NCI-H146 treated with DMSO at 0.1 percent for 48 hours (cell line): ENCODE measurements around the gene NUP160.
A peak's percentile ranks its signal among the peaks of the same experiment; 100 is the strongest.
"Not testable (repeated sequence)": the region's sequence is repeated elsewhere in the genome, so short reads cannot be mapped to it uniquely, and the experiment has no call there.

Experiments
- DNase-seq: peaks from one replicate; lab custom pipeline; 2025; ENCODE audit not compliant: unreplicated experiment; lab: John Stamatoyannopoulos, UW

NUP160 gene, protein sequence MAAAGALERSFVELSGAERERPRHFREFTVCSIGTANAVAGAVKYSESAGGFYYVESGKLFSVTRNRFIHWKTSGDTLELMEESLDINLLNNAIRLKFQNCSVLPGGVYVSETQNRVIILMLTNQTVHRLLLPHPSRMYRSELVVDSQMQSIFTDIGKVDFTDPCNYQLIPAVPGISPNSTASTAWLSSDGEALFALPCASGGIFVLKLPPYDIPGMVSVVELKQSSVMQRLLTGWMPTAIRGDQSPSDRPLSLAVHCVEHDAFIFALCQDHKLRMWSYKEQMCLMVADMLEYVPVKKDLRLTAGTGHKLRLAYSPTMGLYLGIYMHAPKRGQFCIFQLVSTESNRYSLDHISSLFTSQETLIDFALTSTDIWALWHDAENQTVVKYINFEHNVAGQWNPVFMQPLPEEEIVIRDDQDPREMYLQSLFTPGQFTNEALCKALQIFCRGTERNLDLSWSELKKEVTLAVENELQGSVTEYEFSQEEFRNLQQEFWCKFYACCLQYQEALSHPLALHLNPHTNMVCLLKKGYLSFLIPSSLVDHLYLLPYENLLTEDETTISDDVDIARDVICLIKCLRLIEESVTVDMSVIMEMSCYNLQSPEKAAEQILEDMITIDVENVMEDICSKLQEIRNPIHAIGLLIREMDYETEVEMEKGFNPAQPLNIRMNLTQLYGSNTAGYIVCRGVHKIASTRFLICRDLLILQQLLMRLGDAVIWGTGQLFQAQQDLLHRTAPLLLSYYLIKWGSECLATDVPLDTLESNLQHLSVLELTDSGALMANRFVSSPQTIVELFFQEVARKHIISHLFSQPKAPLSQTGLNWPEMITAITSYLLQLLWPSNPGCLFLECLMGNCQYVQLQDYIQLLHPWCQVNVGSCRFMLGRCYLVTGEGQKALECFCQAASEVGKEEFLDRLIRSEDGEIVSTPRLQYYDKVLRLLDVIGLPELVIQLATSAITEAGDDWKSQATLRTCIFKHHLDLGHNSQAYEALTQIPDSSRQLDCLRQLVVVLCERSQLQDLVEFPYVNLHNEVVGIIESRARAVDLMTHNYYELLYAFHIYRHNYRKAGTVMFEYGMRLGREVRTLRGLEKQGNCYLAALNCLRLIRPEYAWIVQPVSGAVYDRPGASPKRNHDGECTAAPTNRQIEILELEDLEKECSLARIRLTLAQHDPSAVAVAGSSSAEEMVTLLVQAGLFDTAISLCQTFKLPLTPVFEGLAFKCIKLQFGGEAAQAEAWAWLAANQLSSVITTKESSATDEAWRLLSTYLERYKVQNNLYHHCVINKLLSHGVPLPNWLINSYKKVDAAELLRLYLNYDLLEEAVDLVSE (N-terminal part only)

DNA sequence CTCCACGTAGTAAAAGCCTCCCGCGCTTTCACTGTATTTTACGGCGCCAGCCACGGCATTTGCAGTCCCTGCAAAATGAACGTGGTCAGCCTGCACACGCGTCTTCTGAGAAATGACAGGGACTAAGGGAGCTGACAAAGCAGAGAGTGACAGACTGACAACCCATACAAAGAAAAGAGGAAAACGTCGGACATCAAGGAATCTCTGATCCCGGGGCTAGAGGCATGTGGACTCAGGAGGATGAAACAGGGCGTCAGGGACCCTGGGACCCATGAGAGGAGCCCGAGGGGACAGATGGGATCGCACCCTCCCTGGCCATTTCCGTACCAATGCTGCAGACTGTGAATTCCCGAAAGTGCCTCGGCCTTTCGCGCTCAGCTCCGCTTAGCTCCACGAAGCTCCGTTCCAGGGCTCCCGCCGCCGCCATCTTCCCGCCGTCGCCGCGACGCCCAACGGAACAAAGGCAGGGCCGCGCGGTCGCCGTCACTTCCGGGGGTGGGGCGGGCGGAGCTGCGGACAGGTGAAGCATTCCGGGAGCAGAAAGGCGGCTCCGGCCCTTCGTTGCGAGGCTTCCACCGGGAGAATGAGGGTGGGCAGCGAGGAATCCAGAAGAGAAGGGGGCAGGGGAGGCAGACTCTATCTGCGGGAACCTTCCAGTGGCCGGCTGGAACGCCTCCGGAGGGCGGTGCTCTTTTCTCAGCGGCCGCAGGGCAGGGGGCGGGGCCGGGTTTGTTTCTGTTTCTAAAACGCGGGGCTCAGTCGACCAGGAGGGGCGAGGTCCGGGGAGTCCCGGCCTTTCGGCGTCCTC lies at the start of gene NUP160:
NUP160 (minus strand) TSS at position 459 of the 808 bp plus-strand sequence; CDS start at position 427, 32 bp downstream.
- DNase-seq: peak; percentile 60

DNA sequence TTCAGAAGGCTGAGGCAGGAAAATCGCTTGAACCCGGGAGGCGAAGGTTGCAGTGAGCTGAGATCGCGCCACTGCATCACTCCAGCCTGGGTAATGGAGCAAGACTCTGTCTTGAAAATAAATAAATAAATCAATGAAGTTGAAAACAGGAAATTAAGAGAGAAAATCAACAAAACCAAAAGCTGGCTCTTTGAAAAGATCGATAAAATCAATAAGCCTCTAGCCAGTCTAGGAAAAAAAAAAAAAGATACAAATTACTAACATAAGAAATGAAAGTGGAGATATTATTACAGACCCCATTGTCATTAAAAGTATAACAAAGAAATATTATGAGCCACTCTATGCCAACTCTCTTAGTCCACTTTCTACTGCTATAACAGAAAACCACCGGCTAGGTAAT lies 48.0 kb upstream of the NUP160 start:
- no peak for DNase-seq

DNA sequence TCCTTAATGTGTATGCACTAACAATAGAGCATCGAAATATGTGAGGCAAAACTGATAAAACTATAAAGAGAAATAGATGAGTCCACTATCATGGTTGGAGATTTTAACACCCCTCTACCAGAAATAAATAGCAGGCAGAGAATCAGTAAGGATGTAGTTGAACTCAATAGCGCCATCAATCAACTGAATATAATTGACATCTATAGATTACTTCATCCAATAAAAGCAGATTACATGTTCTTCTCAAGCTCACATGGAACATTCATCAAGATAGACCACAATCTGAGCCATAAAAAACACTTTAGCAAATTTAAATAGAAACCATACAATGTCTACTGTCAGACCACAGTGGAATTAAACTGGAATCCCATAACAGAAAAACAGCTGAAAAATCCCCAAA lies 46.9 kb upstream of the NUP160 start:
- no peak for DNase-seq

DNA sequence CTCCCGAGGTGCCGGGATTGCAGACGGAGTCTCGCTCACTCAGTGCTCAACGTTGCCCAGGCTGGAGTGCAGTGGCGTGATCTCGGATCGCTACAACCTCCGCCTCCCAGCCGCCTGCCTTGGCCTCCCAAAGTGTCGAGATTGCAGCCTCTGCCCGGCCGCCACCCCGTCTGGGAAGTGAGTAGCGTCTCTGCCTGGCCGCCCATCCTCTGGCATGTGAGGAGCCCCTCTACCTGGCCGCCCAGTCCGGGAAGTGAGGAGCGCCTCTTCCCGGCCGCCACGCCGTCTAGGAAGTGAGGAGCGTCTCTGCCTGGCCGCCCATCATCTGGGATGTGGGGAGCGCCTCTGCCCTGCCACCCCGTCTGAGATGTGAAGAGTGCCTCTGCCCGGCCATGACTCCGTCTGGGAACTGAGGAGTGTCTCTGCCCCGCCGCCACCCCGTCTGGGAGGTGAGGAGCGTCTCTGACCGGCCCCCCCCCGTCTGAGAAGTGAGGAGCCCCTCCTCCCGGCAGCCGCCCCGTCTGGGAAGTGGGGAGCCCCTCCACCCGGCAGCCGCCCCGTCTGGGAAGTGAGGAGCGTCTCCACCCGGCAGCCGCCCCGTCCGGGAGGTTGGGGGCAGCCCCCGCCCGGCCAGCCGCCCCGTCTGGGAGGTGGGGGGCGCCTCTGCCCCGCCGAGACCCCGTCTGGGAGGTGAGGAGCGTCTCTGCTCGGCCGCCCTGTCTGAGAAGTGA lies 44.6 kb upstream of the NUP160 start:
- not testable (repeated sequence) for DNase-seq

DNA sequence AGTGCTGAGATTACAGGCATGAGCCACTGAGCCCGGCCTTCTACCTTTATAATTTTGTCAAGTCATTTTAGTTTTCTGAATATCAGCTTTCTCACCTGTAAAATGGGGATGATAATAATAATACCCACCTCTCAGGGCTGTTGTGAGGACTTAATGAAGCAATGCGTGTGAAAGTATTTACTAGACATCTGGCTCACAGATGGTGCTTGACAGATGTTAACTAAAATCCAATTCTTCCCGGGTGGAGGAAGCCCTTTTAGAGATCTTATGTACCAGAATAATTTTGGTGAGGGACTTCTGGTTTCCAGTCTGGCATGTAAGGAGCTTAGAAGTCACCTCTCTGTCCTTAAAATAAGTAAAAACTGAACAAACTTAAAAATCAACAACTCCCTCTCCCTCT lies 43.7 kb upstream of the NUP160 start:
- no peak for DNase-seq

DNA sequence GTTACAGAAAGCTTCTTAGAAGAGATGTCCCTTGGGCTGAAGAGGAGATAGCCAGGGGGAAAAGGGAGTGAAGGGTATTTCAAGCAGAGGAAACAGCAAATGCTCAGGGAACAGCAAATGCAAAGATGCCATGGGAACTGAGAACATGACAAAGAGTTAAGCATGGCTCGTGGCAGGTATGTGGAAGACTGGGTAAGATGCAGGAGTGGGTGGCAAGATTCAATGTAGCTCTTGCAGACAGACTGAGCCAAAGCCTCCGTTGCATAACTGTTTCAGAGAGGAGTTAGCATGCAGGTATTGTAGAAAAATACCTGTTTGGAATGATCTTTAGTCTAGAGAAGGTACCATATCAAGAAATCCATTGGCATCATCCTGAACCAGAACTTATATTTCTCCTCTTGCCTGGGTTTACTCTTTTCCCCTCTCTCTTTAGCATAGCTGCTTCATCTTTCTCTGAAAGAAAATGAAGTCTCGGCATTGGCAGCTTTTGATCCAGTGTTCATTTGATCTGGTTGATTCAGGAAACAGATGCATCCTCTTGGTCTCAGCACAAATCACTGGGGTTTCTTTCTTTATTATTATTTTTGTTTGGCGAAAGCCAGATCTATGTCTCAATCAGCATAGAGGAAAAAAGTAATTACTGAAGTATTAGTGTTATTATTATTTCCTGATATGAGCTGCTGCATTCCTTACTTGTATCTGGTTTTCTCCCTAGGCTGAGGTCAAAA lies 41.7 kb upstream of the NUP160 start:
- DNase-seq: no peak

DNA sequence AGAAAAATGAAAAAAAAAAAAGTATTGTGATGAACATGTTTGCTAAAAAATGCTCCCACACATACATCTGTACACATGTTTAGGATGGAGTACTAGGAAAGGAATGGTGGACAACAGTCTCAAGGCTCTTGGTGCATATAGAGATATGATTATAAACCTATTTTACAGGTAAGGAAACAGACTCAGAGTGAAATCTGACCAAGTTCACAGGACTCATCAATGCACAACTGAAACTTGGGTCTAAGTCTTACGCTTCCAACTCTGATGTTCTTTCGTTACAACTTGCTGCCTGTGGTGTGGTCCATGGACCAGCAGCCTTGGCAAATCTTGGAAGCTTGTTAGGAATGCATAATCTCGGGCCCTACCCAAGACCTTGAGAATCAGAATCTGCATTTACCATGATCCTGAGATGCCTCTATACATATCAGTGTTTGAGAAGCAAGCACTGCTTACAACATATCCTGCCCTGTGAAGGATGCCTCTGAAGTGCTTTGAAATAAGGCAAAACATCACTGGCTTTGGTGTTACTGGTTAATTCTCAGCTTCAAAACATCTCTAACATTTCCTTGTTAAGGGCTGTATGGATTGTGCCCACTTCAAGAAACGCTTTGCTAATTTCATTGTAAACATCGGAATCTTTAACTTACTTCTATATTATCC lies 39.9 kb upstream of the NUP160 start:
- DNase-seq: no peak

DNA sequence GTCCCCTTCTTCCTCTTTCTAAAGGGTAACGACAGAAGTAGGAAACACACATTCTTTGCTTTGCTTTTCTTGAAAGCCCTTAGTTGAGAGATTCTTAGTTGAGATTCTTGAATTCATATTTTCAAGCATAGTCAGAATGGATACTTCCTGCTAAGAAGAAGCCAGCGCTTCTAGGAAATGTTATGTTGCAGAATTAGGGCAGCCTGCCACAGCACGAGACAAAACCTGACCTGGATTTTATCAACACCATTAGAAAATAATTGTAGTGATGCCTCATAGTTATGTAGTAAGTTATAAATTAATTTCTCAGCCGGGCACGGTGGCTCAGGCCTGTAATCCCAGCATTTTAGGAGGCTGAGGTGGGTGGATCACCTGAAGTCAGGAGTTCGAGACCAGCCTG lies 37.9 kb upstream of the NUP160 start:
- DNase-seq: no peak

DNA sequence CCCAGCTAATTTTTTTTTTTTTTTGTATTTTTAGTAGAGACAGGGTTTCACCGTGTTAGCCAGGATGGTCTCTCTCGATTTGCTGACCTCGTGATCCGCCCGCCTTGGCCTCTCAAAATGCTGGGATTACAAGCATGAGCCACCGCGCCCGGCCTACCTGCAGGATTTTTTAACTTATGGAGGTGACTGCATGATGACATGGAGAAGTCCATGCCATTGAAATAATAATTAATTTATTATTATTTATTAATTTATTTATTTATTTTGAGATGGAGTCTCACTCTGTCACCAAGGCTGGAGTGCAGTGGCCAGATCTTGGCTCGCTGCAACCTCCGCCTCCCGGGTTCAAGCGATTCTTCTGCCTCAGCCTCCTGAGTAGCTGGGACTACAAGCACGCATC lies 34.3 kb upstream of the NUP160 start:
- not testable (repeated sequence) for DNase-seq

DNA sequence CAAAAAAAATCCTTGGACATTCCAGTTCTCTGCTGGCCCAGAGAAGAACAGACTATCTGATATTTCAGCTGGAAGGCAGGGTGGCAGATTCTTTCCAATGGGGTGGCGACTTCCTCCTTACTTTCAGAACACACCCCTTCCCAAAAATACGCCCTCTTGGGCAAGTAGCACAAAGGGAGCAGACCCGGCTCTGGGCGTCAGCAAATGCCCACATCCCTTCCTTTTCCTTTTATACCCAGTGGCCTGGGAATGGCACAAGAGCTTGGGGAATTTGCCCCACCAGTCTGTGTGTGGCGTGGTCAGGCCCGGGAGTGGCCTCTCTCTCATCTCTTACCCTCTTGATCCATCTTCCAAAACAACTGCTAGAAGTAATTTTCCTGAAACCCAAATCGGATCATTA lies 33.0 kb upstream of the NUP160 start:
- no peak for DNase-seq

DNA sequence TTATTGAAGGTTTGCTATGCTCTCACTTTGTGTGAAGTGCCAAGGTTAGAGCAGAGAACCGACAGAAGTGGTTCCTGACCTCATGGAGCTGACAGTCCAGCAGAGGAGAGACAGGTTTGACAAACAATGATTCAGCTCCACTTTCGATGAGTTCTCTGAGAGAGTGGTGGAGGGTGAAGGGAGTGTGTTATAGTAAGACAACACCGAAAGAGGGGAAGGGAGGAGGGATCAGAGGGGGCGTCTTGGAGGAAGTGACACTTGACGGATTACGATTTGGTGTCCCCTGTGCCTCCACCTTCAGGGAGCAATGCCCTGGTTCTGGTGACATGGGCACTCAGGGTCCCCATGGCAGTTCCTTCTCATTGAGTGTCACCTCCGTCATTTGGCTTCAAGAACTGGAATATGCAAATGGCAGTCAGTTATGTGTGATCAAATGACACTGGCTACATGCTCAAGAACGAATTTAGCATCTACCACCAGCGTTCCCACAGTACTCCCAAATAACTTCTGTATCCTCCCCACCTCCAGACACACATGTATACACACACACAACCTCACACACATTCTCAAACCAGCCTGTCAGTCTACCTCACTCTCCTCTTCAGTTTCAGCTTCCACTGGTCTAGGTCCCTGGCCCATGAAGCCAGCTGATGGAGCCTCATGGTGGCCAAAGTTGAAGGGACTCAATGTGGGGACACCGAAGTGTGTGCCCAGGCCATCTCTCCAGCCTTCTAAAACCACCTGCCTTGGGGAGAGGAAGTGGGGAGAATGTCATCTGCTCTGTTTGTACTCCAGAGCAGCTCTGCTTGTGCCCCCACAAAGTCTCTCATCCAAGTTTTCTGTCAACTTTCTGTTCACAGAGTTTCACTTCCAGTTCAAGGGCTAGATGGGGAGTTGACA lies 31.4 kb upstream of the NUP160 start:
- no peak for DNase-seq

DNA sequence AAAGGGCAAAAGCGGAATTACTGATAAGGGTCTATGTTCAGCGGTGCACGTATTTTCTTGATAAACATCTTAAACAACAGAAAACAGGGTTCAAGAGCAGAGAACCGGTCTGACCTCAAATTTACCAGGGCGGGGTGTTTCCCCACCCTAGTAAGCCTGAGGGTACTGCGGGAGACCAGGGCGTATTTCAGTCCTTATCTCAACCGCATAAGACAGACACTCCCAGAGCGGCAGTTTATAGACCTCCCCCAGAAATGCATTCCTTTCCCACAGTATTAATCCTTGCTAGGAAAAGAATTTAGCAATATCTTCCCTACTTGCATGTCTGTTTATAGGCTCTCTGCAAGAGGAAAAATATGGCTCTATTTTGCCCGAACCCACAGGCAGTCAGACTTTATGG lies 27.7 kb upstream of the NUP160 start:
- not testable (repeated sequence) for DNase-seq

DNA sequence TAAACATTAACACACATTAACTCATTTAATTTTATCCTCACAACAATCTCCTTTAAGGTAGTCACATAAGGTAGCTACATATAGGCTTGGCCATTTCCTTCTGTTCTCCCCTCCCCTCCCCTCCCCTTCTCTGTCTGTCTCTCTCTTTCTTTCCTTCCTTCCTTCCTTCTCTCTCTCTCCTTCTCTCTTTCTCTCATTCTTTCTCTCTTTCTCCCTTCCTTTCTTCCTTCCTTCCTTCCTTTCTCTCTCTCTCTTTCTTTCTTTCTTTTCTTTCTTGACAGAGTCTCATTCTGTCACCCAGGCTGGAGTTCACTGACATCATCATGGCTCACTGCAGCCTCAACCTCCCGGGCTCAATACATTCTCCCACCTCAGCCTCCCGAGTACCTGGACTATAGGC lies 22.3 kb upstream of the NUP160 start:
- no peak for DNase-seq

DNA sequence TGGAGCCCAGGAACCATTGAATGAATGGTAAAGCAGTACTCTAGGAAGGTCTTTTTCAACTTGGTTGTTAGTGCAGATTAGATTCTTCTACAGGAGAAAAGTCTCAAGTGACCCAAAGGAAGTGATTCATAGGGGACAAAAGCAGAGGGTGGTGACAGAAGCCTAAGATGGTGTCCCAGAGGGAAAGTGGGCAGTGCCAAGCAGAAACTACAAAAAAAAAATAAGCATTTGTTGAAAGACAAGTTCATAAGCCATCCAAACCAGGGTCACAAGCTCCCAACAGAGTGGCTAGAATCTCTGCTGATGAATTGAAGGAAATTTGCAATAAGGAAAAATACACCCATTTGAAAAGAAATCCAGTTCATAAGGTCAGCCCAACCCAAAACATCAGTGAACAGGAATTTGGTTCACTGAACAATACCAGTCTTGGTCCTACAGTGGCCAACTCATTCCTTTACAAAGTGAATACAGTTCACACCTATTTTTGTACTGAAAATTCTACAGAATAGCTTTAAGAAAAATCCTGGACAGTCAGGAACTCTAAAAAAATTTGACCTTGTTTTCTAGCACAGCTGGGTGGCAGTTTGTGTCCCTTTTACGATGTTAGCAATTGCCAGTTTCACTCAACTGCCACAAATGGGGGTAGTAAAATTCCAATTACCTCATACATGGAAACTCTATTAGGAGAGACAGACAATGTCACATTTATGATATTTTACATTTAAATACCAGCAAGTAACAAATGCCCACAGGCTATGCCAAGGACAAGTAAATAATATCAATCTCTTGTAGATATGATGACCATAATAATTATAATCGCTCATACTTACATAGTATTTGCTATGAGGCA lies 21.6 kb upstream of the NUP160 start:
- DNase-seq: no peak

DNA sequence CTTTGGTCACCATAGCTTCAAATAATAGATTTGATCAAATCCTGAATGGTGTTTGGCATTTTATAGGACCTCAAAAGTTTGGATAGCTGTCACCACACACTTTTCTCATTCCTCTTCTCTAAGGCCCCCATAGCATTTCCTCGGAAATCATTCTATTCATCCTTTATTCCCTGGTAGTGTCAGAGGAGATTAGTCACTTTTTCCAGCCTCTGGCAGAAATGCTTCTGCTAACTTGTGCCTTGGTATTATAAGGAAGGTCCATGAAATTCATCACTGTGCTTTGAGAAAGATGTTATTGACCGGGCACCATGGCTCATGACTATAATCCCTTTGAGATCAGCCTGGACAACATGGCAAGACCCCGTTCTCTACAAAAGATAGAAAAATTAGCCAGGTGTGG lies 19.7 kb upstream of the NUP160 start:
- DNase-seq: no peak

DNA sequence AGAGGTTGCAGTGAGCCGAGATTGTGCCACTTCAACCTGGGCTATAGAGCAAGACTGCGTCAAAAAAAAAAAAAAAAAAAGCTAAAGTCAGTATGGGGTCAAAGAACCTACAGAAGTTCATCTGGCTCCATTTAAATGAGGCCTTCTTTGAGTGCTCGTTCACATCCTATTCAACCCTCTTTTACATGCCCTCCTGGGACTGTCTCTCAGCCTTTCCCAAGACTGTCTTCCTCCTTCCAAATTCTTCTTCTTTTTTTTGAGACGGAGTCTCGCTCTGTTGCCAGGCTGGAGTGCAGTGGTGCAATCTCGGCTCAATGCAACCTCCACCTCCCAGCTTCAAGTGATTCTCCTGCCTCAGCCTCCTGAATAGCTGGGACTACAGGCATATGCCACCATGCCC lies 18.7 kb upstream of the NUP160 start:
- not testable (repeated sequence) for DNase-seq

DNA sequence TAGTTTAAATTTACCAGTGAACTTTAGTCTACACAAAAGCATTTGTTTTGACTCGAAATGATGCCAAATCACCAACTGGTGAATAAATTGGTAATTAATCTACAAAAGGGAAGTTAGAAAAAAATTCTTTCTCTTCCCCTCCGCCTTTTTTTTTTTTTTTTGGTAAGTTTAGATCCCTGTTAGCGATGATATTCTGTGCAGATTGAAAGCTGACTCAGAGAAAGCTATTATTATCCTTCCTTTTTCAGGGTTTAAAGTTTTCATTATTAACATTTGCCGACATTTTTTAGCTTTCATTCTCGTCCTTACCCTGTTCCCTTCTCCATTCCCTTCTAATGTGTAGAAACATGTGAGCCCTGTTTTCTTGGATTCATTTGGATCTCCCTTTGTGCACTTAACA lies 16.8 kb upstream of the NUP160 start:
- no peak for DNase-seq
